ENCODE results near the gene LRRN3.

LRRN3 gene

DNA sequence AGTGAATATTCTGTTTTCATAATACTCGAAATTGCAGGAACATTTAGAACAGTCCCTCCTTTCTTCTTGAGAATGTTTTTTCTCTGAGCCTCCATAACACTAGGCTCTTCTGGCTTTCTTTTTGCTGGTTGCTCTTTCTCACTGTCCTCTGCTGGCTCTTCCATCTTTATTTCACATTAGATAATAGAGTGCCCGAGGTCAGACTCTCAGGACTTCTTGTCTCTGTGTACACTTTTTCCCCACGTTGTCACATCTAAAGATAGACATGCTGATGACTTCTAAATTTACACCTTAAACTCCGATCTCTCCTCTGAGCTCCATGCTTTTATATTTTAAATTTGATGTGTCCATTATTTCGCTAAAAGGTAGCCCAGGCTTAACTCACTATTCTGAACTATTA, 15.4 kb upstream of the LRRN3 start:
- Histone ChIP-seq H3K9ac (ENCODE audit: low read depth in 1 of 2, low read length in 2 of 2) (no peak overlapping the region), H3K27me3 (ENCODE audit: control insufficient read depth in 2 of 2, insufficient read depth in 2 of 2, low read length in 2 of 2) (no peaks in the 10 kb centered on the region), H3K4me1 (ENCODE audit: control insufficient read depth in 2 of 2, insufficient read depth in 2 of 2, low read length in 2 of 2) (no peaks in the 10 kb centered on the region), H3K4me3 (ENCODE audit: low read length in 2 of 2) (no peak overlapping the region), H3K27ac (ENCODE audit: low read depth in 2 of 2, low read length in 2 of 2) (no peak overlapping the region), H3K9me3 (ENCODE audit: control insufficient read depth in 2 of 2, low read length in 2 of 2) (no peaks in the 10 kb centered on the region), H3K36me3 (ENCODE audit: control insufficient read depth in 2 of 2, insufficient read depth in 2 of 2, low read length in 2 of 2) (no peaks in the 10 kb centered on the region)

DNA sequence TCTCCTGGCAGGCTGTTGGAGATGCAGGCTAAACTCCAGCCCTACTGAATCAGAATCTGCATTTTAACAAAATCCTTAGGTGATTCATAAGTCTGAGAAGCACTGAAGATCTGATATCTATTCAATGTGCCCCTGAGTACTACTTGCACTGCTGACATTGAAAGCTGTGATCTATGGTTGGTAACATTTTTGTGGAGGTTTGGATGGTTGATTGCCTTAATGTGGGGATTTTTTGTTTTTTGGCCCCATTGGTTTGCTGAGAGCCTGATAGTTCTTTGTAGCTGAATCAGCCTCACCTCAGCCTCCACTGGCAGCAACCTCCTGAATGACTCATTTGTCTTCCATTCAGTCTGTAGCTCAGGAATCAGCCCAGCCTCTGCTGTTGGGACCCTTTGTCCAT, 14.7 kb upstream of the LRRN3 start:
- Histone ChIP-seq H3K27ac (ENCODE audit: low read depth in 2 of 2, low read length in 2 of 2) (no peak overlapping the region), H3K4me3 (ENCODE audit: low read length in 2 of 2) (no peak overlapping the region), H3K9ac (ENCODE audit: low read depth in 1 of 2, low read length in 2 of 2) (no peak overlapping the region), H3K27me3 (ENCODE audit: control insufficient read depth in 2 of 2, insufficient read depth in 2 of 2, low read length in 2 of 2) (no peaks in the 10 kb centered on the region), H3K4me1 (ENCODE audit: control insufficient read depth in 2 of 2, insufficient read depth in 2 of 2, low read length in 2 of 2) (no peaks in the 10 kb centered on the region), H3K36me3 (ENCODE audit: control insufficient read depth in 2 of 2, insufficient read depth in 2 of 2, low read length in 2 of 2) (no peaks in the 10 kb centered on the region), H3K9me3 (ENCODE audit: control insufficient read depth in 2 of 2, low read length in 2 of 2) (no peaks in the 10 kb centered on the region)

DNA sequence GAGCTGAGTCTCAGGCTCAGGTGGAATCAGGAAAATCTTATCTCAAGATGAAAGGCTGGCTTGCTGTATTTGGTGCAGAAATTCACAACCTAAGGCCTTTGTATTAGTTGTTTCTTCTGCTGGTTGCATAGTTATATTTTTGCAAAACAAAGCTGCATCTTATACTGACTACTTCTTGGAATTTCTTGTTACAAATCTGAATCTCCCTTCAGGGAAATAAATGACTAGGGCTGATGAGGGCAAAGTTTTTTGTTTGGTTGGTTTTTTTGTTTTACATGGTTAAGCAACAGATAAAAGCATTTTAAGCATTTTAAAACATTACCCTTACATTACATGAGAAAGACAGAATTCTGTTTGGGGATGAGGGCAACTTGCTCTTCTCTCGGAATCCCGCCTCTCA, 13.9 kb upstream of the LRRN3 start:
- Histone ChIP-seq H3K27ac (ENCODE audit: low read depth in 2 of 2, low read length in 2 of 2) (no peak overlapping the region), H3K4me3 (ENCODE audit: low read length in 2 of 2) (no peak overlapping the region), H3K4me1 (ENCODE audit: control insufficient read depth in 2 of 2, insufficient read depth in 2 of 2, low read length in 2 of 2) (no peaks in the 10 kb centered on the region), H3K27me3 (ENCODE audit: control insufficient read depth in 2 of 2, insufficient read depth in 2 of 2, low read length in 2 of 2) (no peaks in the 10 kb centered on the region), H3K9me3 (ENCODE audit: control insufficient read depth in 2 of 2, low read length in 2 of 2) (no peaks in the 10 kb centered on the region), H3K36me3 (ENCODE audit: control insufficient read depth in 2 of 2, insufficient read depth in 2 of 2, low read length in 2 of 2) (no peaks in the 10 kb centered on the region), H3K9ac (ENCODE audit: low read depth in 1 of 2, low read length in 2 of 2) (no peak overlapping the region)

DNA sequence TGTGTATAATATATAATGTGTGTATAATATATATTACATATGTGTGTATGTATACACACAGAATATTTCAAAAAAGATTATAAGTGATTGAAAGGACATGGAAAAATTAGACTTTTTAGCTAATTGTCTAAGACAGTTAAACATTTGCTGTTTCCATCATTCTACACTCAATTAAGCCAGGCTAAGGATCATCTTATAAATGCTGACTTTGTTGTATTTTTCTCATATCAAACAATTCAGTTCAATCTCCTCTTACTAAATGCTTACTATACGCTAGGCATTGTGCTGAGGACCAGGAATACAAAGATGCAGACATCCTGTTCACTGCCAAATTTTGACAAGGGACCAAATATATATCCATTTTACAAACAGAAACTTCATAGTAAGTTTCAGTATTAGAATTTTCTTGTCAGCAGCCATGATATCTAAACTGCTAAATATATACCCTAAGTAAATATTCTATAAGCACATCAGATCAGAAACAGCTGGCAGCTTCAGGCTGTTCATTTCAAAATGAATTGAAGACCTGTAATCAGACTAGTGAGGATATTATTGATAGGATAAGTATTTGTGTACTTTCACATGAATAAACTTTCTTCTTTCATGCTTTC, 10.3 kb upstream of the LRRN3 start:
- no peak overlapping the region for H3K27ac ChIP-seq (ENCODE audit: low read depth in 2 of 2, low read length in 2 of 2)
- no peaks in the 10 kb centered on the region for H3K4me1 ChIP-seq (ENCODE audit: control insufficient read depth in 2 of 2, insufficient read depth in 2 of 2, low read length in 2 of 2)
- H3K36me3 ChIP-seq (ENCODE audit: control insufficient read depth in 2 of 2, insufficient read depth in 2 of 2, low read length in 2 of 2): no peaks in the 10 kb centered on the region
- no peak overlapping the region for H3K4me3 ChIP-seq (ENCODE audit: low read length in 2 of 2)
- H3K27me3 ChIP-seq (ENCODE audit: control insufficient read depth in 2 of 2, insufficient read depth in 2 of 2, low read length in 2 of 2): no peaks in the 10 kb centered on the region
- no peak overlapping the region for H3K9ac ChIP-seq (ENCODE audit: low read depth in 1 of 2, low read length in 2 of 2)
- H3K9me3 ChIP-seq (ENCODE audit: control insufficient read depth in 2 of 2, low read length in 2 of 2): no peaks in the 10 kb centered on the region

DNA sequence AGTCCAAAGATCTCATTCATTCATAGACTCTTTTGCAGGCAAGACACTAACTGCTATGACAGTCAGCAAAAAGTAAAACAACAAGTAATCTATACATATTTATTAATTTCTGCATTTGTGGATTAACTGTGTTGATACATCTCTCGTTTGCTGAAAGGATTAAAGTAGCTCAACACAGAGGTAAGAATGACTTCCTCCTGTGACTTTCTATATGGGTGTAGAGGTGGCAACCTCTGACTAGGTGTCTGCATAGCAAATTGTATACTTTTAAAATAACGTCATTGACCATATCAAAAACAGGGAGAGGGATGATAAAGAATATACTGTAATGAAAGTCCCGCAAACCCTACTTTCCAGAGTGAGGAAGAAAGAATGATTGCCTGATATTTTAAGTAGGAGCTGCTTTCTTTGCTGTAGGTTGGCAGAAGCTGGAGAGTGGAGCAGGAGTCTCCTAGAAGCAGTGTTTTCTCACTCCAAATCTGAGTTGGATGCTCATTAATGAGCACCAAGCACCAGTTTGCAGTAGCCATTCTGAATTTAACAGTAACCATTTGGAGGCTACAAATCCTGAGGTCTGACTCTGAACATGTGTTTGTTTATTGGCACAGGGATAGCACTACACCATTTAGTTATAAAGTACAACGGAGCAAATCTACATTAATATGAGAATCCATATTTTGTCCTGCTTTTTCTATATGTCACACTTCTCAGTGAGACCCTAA, 9.2 kb upstream of the LRRN3 start:
- H3K27ac ChIP-seq (ENCODE audit: low read depth in 2 of 2, low read length in 2 of 2): no peak overlapping the region
- H3K9me3 ChIP-seq (ENCODE audit: control insufficient read depth in 2 of 2, low read length in 2 of 2): no peaks in the 10 kb centered on the region
- no peaks in the 10 kb centered on the region for H3K36me3 ChIP-seq (ENCODE audit: control insufficient read depth in 2 of 2, insufficient read depth in 2 of 2, low read length in 2 of 2)
- H3K4me3 ChIP-seq (ENCODE audit: low read length in 2 of 2): no peak overlapping the region
- no peaks in the 10 kb centered on the region for H3K27me3 ChIP-seq (ENCODE audit: control insufficient read depth in 2 of 2, insufficient read depth in 2 of 2, low read length in 2 of 2)
- no peak overlapping the region for H3K9ac ChIP-seq (ENCODE audit: low read depth in 1 of 2, low read length in 2 of 2)
- no peaks in the 10 kb centered on the region for H3K4me1 ChIP-seq (ENCODE audit: control insufficient read depth in 2 of 2, insufficient read depth in 2 of 2, low read length in 2 of 2)

DNA sequence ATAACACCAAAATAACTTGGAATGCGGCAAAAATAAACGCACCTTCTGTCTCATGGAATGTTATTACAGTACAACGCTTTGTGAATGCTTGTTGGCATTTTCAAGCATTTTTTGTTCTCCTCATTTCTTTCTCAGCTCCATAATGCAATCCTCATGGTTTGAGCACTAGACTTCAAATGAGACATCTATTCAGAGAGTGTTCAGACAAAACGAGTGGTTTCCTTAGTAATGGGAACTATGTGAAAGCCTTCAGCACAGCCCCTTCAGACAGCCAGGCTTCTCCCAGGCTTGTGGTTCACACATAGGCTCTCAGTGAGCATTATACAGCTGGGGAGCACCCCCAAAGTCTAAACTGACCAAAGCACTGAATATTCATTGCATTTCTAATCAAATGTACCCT, 8.6 kb upstream of the LRRN3 start:
- Histone ChIP-seq H3K4me1 (ENCODE audit: control insufficient read depth in 2 of 2, insufficient read depth in 2 of 2, low read length in 2 of 2) (no peaks in the 10 kb centered on the region), H3K4me3 (ENCODE audit: low read length in 2 of 2) (no peak overlapping the region), H3K9me3 (ENCODE audit: control insufficient read depth in 2 of 2, low read length in 2 of 2) (no peaks in the 10 kb centered on the region), H3K27ac (ENCODE audit: low read depth in 2 of 2, low read length in 2 of 2) (no peak overlapping the region), H3K36me3 (ENCODE audit: control insufficient read depth in 2 of 2, insufficient read depth in 2 of 2, low read length in 2 of 2) (no peaks in the 10 kb centered on the region), H3K9ac (ENCODE audit: low read depth in 1 of 2, low read length in 2 of 2) (no peak overlapping the region), H3K27me3 (ENCODE audit: control insufficient read depth in 2 of 2, insufficient read depth in 2 of 2, low read length in 2 of 2) (no peaks in the 10 kb centered on the region)

DNA sequence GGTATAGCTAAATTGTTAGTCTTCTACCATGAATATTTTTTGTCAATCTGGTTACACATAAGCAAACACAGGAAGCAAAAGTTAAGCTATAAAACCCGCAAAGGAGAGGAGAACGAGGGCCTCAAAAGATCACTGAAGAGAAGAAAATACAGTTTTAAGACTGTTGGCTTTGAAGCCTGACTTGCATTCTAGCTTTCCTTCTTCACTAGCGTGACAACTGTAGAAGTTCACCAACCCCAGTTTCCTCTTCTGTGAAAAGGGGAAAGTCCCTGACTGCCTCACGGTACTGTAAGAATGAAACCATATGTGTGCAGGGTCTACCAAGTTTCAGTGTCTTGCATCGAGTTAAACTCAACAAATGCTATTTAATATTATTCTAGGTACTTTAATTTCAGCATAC, 7.5 kb upstream of the LRRN3 start:
- Histone ChIP-seq H3K4me1 (ENCODE audit: control insufficient read depth in 2 of 2, insufficient read depth in 2 of 2, low read length in 2 of 2) (no peaks in the 10 kb centered on the region), H3K9me3 (ENCODE audit: control insufficient read depth in 2 of 2, low read length in 2 of 2) (no peaks in the 10 kb centered on the region), H3K9ac (ENCODE audit: low read depth in 1 of 2, low read length in 2 of 2) (no peak overlapping the region), H3K4me3 (ENCODE audit: low read length in 2 of 2) (no peak overlapping the region), H3K27me3 (ENCODE audit: control insufficient read depth in 2 of 2, insufficient read depth in 2 of 2, low read length in 2 of 2) (no peaks in the 10 kb centered on the region), H3K27ac (ENCODE audit: low read depth in 2 of 2, low read length in 2 of 2) (no peak overlapping the region), H3K36me3 (ENCODE audit: control insufficient read depth in 2 of 2, insufficient read depth in 2 of 2, low read length in 2 of 2) (no peaks in the 10 kb centered on the region)

DNA sequence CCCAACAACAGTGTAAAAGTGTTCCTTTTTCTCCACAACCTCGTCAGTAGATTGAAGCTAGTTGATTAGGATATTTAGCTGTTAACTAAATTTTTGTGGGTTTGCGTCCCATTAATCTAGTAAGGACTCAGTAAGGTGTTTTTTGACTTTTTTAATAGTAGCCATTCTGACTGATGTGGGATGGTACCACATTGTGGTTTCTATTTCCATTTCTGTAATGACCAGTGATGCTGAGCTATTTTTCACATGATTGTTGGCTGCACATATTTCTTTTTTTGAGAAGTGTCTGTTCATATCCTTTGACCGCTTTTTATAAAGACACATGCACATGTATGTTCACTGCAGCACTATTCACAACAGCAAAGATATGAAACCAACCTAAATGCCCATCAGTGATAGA, 5.6 kb upstream of the LRRN3 start:
- Histone ChIP-seq H3K9me3 (ENCODE audit: control insufficient read depth in 2 of 2, low read length in 2 of 2) (no peaks in the 10 kb centered on the region), H3K9ac (ENCODE audit: low read depth in 1 of 2, low read length in 2 of 2) (no peak overlapping the region), H3K4me3 (ENCODE audit: low read length in 2 of 2) (no peak overlapping the region), H3K27me3 (ENCODE audit: control insufficient read depth in 2 of 2, insufficient read depth in 2 of 2, low read length in 2 of 2) (no peaks in the 10 kb centered on the region), H3K27ac (ENCODE audit: low read depth in 2 of 2, low read length in 2 of 2) (no peak overlapping the region), H3K36me3 (ENCODE audit: control insufficient read depth in 2 of 2, insufficient read depth in 2 of 2, low read length in 2 of 2) (no peaks in the 10 kb centered on the region), H3K4me1 (ENCODE audit: control insufficient read depth in 2 of 2, insufficient read depth in 2 of 2, low read length in 2 of 2) (no peaks in the 10 kb centered on the region)

DNA sequence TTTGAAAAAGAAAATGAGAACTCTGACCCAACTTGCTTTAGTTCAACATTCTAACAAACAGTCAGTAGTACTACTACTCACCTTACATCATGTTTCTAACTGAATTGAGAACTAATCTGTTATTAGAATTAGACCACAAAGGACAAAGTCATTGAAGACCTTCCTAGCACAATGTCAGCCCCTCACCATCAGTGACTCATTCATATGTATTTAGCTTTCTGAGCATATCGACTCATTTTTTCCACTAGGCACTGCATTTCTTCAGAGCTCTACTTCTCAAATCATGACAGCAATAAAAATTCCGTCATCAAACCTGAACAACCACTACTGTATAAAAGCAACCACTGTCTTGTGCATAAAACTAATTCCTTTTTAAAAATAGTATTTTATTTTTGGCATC, 4.4 kb upstream of the LRRN3 start:
- H3K9ac ChIP-seq (ENCODE audit: low read depth in 1 of 2, low read length in 2 of 2): no peak overlapping the region

DNA sequence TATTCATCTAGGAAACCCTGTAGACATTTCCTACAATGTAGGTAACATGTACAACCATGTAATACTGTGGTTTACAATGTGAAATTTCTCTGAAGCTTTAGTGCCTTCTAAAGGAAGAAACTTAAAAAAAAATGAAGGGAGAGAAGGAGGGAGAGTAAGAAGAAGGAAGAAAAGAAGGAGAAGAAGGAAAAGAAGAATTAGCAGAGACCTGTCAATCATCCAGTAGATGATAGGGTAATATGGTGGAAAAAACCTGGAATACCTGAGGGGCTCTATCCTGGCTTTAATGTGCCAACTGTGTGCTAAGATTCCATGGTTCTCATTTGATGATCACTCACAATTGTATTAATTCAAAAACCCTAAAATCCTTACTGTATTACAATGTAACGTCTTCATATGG, 2.6 kb upstream of the LRRN3 start:
- no peak overlapping the region for H3K27ac ChIP-seq (ENCODE audit: low read depth in 2 of 2, low read length in 2 of 2)
- no peaks in the 10 kb centered on the region for H3K36me3 ChIP-seq (ENCODE audit: control insufficient read depth in 2 of 2, insufficient read depth in 2 of 2, low read length in 2 of 2)
- H3K4me3 ChIP-seq (ENCODE audit: low read length in 2 of 2): no peak overlapping the region
- no peak overlapping the region for H3K9ac ChIP-seq (ENCODE audit: low read depth in 1 of 2, low read length in 2 of 2)
- H3K4me1 ChIP-seq (ENCODE audit: control insufficient read depth in 2 of 2, insufficient read depth in 2 of 2, low read length in 2 of 2): no peaks in the 10 kb centered on the region
- H3K9me3 ChIP-seq (ENCODE audit: control insufficient read depth in 2 of 2, low read length in 2 of 2): no peaks in the 10 kb centered on the region
- no peaks in the 10 kb centered on the region for H3K27me3 ChIP-seq (ENCODE audit: control insufficient read depth in 2 of 2, insufficient read depth in 2 of 2, low read length in 2 of 2)

More for the DNA sequence above, 4.4 kb upstream of the LRRN3 start:
- Histone ChIP-seq H3K4me1 (ENCODE audit: control insufficient read depth in 2 of 2, insufficient read depth in 2 of 2, low read length in 2 of 2) (no peaks in the 10 kb centered on the region), H3K36me3 (ENCODE audit: control insufficient read depth in 2 of 2, insufficient read depth in 2 of 2, low read length in 2 of 2) (no peaks in the 10 kb centered on the region), H3K4me3 (ENCODE audit: low read length in 2 of 2) (no peak overlapping the region), H3K9me3 (ENCODE audit: control insufficient read depth in 2 of 2, low read length in 2 of 2) (no peaks in the 10 kb centered on the region), H3K27ac (ENCODE audit: low read depth in 2 of 2, low read length in 2 of 2) (no peak overlapping the region), H3K27me3 (ENCODE audit: control insufficient read depth in 2 of 2, insufficient read depth in 2 of 2, low read length in 2 of 2) (no peaks in the 10 kb centered on the region)

Data from mucosa of rectum (tissue), 2 donors.